ENCODE data around the gene MAPKBP1. TPM values are rescaled to one million over a fixed set of nuclear protein-coding genes. Genes with fewer than 3 reads are reported as not detected.

The MAPKBP1 gene
- total RNA-seq, 1 donor from 2014 or later, result 18.9 TPM

DNA sequence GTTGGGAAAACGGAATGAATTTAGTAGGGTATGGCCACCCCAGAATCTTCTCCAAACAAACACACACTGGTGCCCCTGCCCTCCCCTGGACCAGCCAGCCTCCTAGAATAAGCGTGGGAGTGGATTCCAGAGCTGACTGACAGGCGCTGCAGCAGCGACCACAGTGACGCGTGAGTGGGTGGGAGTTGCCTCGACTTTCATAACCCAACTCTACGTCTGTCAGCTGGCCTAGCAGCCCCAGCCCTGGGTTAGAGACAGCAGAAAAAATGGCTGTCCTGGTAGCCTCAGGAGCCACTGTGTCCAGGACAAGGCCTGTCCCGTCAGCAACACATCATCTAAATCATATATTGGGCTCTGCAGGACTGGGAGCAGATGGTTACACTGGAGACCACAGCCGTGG lies 74.3 kb downstream of the MAPKBP1 start:
- no peak for DNase-seq (ENCODE audit: low read depth)

GRCh38 chr15:41849204-41849603 lies 74.9 kb downstream of the MAPKBP1 start:
- no peak for DNase-seq (ENCODE audit: low read depth)

DNA sequence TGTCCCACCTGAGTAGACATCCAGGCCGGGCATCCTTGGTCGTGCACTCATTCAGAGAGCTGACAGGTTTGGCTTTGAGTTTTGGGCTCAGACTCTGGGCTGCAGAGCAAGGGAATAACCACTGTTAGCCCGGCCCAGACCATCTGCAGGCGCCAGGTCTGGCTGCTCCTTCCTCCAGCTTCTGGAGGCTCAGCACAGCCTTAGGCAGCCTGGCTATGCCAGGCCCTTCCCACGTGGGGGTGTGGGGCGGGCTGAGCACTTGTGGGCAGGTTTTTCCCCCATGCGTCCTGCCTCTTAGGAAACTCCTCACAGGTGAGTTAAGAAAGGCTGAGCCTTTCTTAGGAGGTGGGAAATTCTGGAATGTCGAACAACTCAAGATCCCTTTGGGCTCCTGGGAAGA lies 75.6 kb downstream of the MAPKBP1 start:
- DNase-seq (ENCODE audit: low read depth), result no peak

DNA sequence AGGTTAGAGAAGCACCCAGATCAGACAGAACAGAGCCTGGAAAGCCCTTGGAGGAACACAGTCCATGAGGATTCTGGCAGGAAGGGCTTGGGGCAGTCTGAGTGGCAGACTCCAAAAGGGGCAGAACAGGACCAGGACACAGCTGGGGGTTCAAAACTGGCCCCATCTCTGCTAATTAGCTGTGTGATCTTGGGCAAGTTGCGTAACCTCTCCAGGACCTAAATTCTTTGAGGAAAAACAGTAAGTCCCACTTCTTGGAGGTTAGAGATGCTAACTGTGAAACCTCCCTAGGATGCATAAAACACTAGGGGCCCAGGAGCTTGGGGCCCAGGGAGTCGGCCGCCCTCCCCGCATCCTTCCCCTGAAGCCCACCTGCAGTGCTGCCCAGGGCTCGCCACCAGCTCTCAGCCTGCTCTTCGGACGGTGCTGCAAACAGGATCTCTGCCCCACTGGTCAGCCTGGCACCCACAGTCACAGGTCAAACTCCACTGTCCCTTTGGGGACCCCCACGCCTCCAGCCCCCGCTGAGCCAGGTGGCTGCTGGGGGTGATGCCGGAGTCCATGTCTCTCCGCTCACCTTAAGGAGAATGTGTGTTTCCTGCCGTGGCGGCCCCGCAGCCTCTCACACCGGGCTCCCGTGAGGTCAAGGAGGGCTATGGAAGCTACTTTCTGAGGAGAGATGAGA lies 76.3 kb downstream of the MAPKBP1 start:
- DNase-seq (ENCODE audit: low read depth), result no peak

DNA sequence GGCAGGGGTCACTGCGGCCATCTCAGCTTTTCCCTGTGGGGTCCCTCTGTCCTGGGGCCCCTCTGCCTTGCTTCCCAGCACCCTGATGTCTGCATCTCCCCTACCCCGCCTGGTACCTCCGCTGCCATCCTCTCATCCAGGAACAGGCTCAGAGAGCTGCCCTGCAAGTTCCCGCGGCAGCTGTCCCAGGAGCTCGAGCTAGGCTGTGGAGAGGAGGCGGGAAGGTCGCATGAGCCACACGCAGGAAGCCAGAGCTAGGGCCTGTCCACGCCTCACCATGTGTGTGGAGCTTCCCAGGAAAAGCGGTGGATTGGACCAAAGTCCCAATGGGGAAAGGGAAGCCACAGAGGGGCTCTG lies 76.9 kb downstream of the MAPKBP1 start:
- no peak for DNase-seq (ENCODE audit: low read depth)

DNA sequence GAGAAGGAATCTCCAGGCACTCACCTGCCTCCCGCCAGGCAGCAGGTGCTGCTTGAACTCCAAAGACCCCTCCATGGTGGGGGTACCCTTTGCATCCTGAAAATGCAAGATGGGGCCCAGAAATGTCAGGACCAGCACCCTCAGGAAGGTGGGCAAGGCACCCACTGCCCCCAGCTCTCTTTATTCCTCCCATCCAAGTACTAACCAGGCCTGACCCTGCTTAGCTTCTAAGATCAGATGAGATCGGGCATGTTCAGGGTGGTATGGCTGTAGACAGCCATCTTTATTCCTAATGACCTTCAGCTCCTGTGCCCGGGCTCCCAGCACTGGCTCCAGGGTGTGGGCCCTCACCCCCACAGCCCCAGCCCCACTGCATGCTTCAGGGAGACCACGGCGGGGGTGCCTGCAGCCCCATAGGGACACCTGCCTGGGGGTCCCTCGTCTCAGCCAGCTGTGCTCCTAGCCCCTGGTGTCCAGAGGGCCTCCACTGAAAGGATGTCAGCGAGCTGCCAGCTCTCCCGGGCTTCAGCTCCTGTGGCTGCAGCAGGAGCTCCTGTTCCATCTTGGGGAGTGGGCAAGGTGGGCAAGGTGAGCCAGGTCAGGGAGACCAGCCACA lies 77.6 kb downstream of the MAPKBP1 start:
- no peak for DNase-seq (ENCODE audit: low read depth)

- no peak for DNase-seq (ENCODE audit: low read depth)
Observed at GRCh38 chr15:41852736-41853590, 78.7 kb downstream of the MAPKBP1 start.

- DNase-seq (ENCODE audit: low read depth), result no peak
Observed at GRCh38 chr15:41853831-41854230, 79.5 kb downstream of the MAPKBP1 start.

DNA sequence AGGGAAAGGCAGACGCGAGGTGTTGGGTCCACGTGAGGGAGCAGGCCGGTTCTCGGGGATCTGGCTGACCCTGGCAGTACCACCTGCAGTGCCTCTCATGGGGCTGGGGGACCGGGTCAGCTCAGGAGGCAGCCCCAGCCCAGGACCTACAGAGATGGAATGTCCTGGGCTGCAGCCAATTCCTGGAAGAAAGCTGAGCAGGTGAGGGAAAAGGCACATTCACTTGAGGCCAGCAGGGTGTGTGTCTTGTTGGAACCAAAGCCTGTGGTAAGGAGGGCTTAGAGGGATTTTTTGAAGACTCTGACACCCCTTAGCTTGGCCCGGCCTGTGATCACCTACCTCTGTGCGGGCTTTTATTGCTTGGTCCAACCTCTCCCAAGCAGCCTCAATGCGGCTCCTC lies 80.2 kb downstream of the MAPKBP1 start:
- no peak for DNase-seq (ENCODE audit: low read depth)

DNA sequence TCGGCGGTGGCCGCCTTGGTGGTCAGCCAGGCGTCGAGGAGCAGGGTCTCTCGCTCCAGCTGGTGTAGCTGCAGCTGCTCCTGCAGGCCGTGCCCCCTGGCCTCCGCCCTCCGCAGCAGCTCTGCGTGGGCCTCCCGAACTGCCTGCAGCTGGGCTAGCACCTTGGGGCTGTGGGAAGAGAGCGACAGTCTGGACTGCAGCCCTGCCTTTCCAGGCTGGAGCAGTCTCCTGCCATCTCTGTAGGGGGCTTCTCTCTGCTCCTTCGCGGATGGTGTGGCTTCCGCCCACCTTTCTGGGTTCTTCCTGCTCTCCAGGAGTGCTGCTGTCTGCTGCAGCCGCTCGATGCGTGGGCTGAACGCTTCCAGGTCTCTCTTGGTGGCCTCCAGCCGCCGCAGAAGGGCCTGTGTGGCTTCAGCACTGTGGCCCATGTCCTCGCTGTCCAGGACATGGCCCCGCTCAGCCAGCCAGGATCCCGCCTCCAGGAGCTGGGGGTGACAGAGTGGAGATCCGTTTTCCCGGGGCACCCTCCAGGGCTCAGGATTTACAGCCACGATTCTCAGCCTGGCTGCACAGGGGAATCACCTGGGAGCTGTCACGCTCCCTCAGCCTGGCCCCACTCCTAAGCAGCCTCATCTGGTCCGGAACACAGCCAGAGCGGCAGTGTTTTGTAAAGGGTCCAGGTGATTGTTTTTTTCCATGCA lies 81.1 kb downstream of the MAPKBP1 start:
- DNase-seq (ENCODE audit: low read depth), result no peak

GRCh38 chr15:41856262-41856661 lies 82.0 kb downstream of the MAPKBP1 start:
- no peak for DNase-seq (ENCODE audit: low read depth)

DNA sequence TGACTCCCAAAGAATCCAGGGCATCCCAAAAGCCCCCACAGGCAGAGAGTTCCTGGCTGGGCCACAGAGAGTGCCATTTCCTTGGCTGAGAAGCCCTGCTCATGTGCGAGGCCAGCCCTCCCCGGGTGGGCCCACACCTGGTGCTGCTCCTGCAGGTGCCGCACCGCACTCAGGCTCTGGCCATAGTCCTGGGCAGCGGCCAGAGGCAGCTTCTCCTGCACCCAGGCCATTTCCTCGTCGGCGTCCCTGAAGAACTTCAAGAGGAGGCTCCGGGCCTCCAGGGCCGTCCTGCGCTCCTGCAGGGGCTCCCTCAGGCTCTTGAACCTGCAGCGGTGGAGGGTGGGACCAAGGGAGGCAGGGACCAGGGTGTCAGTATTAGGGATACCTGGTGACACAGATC lies 82.4 kb downstream of the MAPKBP1 start:
- DNase-seq (ENCODE audit: low read depth), result no peak

DNA sequence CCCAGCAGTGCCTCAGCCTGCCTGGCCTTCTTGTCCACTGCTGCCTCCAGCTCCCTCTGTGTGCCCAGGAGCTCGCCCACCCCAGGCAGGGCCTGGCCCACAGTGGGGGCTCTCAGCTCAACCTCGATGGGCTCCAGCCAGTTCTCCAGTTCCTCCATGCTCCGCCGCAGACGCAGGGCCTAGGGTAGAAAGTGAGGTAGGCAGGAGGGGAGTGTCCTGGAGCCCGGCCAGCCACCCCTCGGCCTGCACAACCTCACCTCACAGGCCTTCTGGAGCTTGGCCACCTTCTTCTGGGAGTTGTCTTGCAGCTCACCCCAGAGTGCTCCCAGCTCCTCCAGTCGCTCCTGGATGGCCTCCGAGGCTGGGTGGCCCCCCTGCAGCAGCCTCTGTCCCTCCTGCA lies 83.0 kb downstream of the MAPKBP1 start:
- no peak for DNase-seq (ENCODE audit: low read depth)

DNA sequence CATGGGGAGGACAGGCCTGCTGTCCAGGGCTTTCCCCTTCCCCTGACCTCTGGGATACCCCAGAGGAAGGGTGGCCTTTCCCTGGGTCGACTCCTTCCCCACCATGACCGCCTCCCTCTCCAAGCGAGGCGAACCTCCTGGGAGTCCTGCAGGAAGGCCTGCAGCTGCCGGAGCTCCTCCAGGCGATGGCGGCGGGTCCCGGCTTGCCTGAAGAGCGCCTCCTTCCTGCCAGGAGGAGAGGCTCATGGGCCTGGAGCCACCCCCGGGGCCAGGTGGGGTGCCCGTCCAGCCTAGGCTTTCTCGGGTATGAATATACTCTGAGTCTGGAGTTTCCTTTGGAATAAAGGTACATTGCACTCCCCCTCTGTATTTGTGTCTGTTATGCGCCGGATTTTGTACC lies 84.5 kb downstream of the MAPKBP1 start:
- no peak for DNase-seq (ENCODE audit: low read depth)

DNA sequence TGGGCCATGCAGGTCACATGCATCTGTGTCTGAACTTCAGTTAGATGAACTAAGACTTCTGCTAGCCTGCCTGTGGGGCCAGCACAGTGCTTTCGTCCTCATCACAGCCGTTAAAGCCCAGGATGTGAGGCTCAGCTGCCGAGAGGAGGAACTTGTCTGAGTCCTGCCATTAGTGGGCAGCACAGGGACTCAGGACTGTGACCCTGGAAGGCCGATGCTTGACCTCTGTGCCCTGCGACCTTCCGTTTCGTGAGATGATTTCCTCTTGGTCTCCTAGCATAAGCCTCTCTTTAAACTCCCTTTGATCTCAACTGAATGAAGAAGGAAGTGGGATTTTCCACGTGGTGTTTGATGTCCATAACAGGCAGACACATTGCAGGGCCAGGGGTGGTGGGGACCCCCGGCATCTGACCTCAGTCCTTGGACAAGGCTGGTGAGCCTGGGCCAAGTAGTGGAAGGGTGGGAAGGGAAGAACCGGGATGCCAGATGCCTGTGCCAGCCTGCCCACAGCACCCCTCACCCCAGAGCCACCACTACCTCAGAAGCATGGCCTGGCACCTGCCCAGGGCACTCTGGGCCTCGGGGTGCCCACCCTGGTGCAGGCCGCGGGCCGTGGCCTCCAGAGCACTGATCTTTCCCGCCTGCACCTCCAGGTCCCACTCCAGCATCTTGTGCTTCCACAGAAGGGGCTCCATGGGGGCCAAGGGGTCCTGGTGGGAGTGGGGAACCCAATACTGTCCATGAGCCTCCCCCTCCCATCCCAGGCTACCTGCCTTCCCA lies 86.0 kb downstream of the MAPKBP1 start:
- no peak for DNase-seq (ENCODE audit: low read depth)

DNA sequence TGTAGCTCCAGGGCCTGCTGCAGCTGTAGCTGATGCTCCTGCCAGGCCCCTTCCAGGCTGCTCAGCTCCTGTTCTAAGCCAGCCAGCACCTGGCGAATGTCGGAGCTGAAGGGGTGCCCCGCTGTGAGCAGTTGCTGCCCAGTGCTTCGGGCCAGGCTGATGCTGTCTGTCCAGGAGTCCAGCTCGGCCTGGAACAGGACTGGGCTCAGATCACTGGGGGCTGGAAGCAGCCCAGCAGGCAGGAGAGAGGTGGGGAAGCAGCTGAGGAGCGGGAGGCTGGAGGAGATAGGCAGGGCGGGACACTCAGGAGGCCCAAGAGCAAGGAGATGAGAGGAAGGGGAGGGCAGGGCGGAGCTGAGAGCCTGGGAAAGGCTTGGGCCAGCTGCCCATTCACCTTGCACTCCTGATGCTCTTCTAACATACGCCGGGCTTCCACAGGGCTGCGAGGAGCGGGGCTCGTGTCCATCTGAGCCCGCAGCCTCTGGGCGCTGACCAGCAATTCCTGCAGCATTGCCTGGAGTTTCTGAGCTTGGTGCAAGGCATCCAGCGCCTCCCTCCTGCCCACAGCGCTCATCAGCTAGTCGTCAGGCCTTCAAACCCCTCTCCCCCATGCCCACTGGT lies 87.6 kb downstream of the MAPKBP1 start:
- no peak for DNase-seq (ENCODE audit: low read depth)

GRCh38 chr15:41862515-41863116 lies 88.3 kb downstream of the MAPKBP1 start:
- DNase-seq (ENCODE audit: low read depth), result no peak

GRCh38 chr15:41865490-41866055 lies 91.3 kb downstream of the MAPKBP1 start:
- DNase-seq (ENCODE audit: low read depth), result no peak

- no peak for DNase-seq (ENCODE audit: low read depth)
Observed at GRCh38 chr15:41866263-41866703, 92.0 kb downstream of the MAPKBP1 start.

DNA sequence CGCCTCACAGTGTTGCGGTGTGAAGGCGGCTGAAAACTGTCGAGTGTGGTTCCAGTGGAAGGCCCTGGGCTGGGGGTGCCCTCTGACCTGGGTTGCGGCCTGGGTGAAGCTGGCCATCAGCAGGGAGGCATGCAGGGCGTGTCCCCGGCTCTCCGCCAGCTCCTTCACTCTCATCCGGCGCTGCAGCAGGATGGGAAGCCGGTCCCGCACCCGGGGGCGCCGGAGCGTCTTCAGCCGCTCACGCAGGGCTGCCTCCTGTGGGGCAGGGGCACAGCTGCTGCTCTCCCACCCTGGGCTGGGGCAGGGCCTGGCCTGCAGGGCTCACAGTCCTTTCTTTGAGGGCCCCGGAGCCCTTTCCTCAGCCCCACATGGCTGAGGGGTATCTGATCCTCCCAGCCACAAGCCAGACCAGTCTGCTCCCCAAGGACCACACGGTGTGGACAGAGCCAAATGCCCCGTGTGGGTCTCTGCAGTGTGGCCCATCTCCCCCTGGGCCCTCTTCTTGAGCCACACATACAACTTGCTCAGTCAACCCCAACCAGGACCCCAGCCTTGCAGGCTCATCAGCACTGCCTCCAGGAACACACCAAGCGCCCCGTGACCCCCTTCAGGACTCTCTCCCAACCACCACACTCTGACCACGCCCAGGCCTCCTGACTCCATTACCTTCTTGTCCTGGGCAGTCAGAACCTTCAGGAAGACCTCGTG lies 92.7 kb downstream of the MAPKBP1 start:
- no peak for DNase-seq (ENCODE audit: low read depth)

Measured in renal cortical epithelial cell (primary cell).